ENCODE results near the gene DEFB129.
"Not testable (repeated sequence)": the region's sequence is repeated elsewhere in the genome, so short reads cannot be mapped to it uniquely, and the experiment has no call there.

The DEFB129 gene

GRCh38 chr20:253447-253846 is 26.4 kb downstream of the DEFB129 start:
- not testable (repeated sequence) for DNase-seq (ENCODE audit: low spot score)

- no peak for DNase-seq (ENCODE audit: low spot score)
These were observed 30.4 kb downstream of the DEFB129 start, which contains the start of gene DEFB132 for GRCh38 chr20:257419-257818. TSS of gene DEFB132 (plus strand) at chr20:257724. CDS start at chr20:257779, 55 bp downstream.

DNA sequence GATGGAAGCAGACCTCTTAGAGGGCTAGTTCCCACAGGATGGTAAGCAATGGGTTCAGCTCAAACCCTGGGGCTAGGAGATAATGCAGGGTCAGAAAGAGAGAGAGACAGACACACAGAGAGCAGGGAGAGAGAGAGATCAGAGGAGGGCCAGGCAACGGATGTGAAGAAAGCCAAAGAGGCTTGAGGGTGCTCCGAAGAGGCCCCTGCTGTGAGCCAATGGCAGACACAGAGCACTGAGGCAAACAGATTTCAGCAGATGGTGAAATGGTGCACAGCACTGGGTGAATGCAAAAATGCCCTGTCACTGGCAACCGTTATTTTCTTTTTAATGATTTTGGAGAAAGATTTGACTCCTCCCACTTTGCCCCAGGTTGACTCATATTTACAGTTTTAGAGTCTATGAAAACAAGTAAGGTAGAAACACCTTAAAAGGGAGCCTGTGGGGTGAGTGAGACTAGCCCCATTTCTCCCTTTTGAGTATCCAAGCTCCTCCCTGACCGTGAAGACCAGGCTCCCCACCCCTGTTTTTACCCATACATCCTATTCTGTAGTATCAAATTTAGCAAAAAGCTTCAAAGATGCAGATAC is 31.3 kb downstream of the DEFB129 start:
- no peak for DNase-seq (ENCODE audit: low spot score)

GRCh38 chr20:258963-259362 is 31.9 kb downstream of the DEFB129 start:
- DNase-seq (ENCODE audit: low spot score): no peak

- DNase-seq (ENCODE audit: low spot score): no peak
These were observed 32.9 kb downstream of the DEFB129 start for GRCh38 chr20:259981-260380.

DNA sequence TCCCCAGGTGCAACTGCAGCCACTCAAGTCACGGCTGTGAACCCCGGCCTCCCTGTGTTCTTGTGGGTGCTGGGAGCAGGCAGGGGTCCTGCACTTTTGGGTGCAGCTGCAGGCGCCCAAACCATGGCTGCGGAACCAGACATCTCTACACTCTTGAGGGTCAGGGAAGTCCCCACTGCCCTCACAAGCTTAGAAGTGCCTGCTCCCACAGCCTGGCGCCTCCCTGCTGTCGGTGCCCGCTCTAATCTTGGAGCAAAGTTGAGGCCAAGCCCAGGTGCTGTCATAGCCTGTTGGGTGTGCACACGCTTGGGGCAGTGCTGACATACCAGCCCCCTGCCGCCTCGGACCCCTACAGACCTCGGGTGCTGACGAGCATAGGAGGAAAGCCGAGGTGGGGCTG is 36.6 kb downstream of the DEFB129 start:
- DNase-seq (ENCODE audit: low spot score): no peak

- peak; percentile 73 for DNase-seq (ENCODE audit: low spot score)
These were observed 39.8 kb downstream of the DEFB129 start for GRCh38 chr20:266596-267562.

DNA sequence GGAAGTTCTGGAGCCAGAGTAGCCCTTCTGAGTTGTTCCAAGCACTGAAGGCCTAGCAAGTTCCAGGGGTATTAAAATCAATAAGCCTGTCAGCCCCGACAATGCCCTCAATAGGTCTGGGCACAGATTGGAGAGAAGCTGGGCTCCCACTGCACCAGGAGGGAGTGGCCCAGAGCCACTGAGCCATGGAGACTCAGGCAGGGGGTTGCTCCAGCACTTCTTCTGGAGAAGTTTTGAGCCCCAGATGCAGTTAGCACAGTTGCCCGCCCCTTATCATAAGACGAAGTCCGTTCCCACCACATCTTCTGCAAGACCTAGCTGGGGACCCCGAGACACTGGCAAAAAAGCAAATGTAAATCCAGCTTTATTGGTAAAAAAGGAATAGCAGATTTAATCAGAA is 43.5 kb downstream of the DEFB129 start:
- no peak for DNase-seq (ENCODE audit: low spot score)

DNA sequence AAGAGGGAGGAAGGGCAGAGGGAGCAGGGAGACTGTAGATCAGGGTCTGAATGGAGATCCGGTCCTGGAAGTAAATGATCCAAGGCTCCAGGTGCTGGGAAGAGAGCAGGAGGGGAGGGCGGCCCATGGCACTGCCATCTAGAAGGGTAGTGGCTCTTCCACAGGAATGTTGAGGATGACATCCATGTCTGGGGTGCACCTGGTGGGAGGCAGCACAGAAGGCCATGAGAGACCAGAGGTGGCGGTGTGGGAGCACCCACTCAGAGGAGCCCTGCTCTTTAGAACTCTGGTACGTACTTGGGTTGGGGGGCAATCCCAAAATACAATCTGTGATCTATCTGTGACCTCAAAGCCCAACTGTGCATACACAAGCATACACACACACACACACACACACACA is 44.0 kb downstream of the DEFB129 start:
- DNase-seq (ENCODE audit: low spot score): no peak

GRCh38 chr20:271528-271927 is 44.5 kb downstream of the DEFB129 start:
- DNase-seq (ENCODE audit: low spot score): no peak

- no peak for DNase-seq (ENCODE audit: low spot score)
These were observed 45.7 kb downstream of the DEFB129 start for GRCh38 chr20:272718-273117.

DNA sequence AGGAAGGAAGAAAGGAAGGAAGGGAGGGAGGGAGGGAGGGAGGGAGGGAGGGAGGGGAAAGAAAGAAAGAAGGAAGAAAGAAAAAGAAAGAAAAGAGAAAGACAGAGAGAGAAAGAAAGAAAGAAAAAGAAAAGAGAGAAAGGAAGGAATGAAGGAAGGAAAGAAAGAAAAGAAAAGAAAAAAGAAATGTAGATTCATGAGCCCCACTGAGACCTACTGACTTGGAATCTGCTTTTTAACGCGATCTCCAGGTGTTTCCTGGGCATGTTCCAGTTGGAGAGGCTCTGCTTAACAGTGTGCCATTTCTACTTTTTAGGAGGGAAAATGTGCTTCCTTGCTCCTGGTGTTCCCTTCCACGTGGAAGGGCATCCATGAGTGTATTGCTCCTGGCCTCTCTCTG is 46.8 kb downstream of the DEFB129 start:
- DNase-seq (ENCODE audit: low spot score): no peak

DNA sequence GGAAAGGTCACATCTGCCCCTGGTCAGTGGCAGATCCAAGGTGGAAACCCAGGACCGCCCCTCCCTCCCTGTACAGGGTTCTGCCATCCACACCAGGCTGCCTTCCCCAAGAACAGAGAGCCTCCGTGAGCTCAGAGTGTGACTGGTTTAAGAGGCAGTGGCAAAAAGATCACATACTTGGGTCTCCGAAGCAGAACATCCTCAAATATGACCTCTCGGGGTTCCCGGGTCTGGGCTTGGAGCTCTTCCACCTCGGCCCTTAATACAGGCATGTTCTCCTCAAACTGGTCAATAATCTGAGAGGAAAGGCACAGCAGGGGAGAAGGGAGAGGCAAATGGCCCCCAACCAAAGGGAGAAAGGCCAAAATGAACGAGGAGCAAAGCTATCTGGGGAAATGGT is 48.7 kb downstream of the DEFB129 start:
- no peak for DNase-seq (ENCODE audit: low spot score)

GRCh38 chr20:276620-277495 is 49.8 kb downstream of the DEFB129 start:
- no peak for DNase-seq (ENCODE audit: low spot score)

DNA sequence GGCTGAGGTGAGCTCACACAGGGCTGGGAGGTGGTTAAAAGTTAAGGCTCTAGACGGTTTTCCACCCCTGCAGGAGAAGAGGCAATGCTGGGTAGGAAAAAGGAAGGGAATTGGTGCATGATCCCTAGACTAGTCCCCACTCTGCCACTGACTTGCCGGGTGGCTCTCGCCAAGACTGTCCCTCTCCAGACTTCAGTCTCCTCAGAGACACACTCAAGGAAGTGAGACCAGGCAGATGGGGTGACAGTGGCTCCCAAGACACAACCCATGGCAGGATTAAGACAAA is 50.4 kb downstream of the DEFB129 start:
- no peak for DNase-seq (ENCODE audit: low spot score)

GRCh38 chr20:278181-278580 is 51.1 kb downstream of the DEFB129 start:
- DNase-seq (ENCODE audit: low spot score): no peak

- DNase-seq (ENCODE audit: low spot score): no peak
These were observed 51.8 kb downstream of the DEFB129 start for GRCh38 chr20:278607-279571.

Data from hematopoietic multipotent progenitor cell treated with erythropoietin and hydrocortisone succinate and interleukin-3 and kit ligand, for 17 days (in vitro differentiated cells).